MM.1S (cell line): ENCODE results near the gene MYLK.

ENCODE experiments used
- DNase-seq: peaks from one replicate; pipeline ENCODE4 v3.0.0-alpha.2; 2015
- H2AFZ ChIP-seq: fragments of 300-600 bp; sonication (generic); 2 replicates; pipeline ENCODE4 v1.6.0; 2016; ENCODE audit warnings: antibody characterized with exemption, low read length
- H3F3A ChIP-seq: fragments of 300-600 bp; sonication (generic); 2 replicates; pipeline ENCODE4 v1.6.1; 2016; ENCODE audit warnings: mild to moderate bottlenecking, antibody characterized with exemption, low read length, moderate library complexity, mixed read lengths; ENCODE audit not compliant: insufficient read depth
- H3K27ac ChIP-seq: fragments of 300-600 bp; sonication (generic); 2 replicates; pipeline ENCODE4 v1.5.1; 2016; ENCODE audit warnings: mild to moderate bottlenecking, low read length
- H3K27me3 ChIP-seq: fragments of 300-600 bp; sonication (generic); replicated peaks from 2 replicates; pipeline ENCODE4 v1.6.0; 2016; ENCODE audit warnings: low read length; ENCODE audit not compliant: insufficient read depth
- H3K36me3 ChIP-seq: fragments of 300-600 bp; sonication (generic); replicated peaks from 2 replicates; pipeline ENCODE4 v1.6.1; 2016; ENCODE audit warnings: mild to moderate bottlenecking, low read length, mixed read lengths; ENCODE audit not compliant: insufficient read depth
- H3K4me1 ChIP-seq: fragments of 300-600 bp; sonication (generic); 2 replicates; pipeline ENCODE4 v1.6.1; 2016; ENCODE audit warnings: low read length, mixed read lengths
- H3K4me2 ChIP-seq: fragments of 300-600 bp; sonication (generic); 2 replicates; pipeline ENCODE4 v1.6.0; 2016; ENCODE audit warnings: low read depth, low read length
- H3K4me3 ChIP-seq: fragments of 300-600 bp; sonication (generic); 2 replicates; pipeline ENCODE4 v1.5.1; 2016; ENCODE audit warnings: low read length, mixed read lengths
- H3K79me2 ChIP-seq: fragments of 300-600 bp; sonication (generic); 2 replicates; pipeline ENCODE4 v1.6.1; 2016; ENCODE audit warnings: mixed run types, low read length, mixed read lengths
- H3K9ac ChIP-seq: fragments of 300-600 bp; sonication (generic); 2 replicates; pipeline ENCODE4 v1.6.1; 2016; ENCODE audit warnings: low read length, mixed read lengths
- H3K9me2 ChIP-seq: fragments of 300-600 bp; sonication (generic); replicated peaks from 2 replicates; pipeline ENCODE4 v1.6.1; 2016; ENCODE audit warnings: mild to moderate bottlenecking, low read length, mixed read lengths; ENCODE audit not compliant: insufficient read depth
- H3K9me3 ChIP-seq: fragments of 300-600 bp; sonication (generic); replicated peaks from 2 replicates; pipeline ENCODE4 v1.6.1; 2016; ENCODE audit warnings: mild to moderate bottlenecking, low read length, mixed read lengths; ENCODE audit not compliant: insufficient read depth
- H4K20me1 ChIP-seq: fragments of 300-600 bp; sonication (generic); 2 replicates; pipeline ENCODE4 v1.6.1; 2016; ENCODE audit warnings: mild to moderate bottlenecking, low read length, moderate library complexity, mixed read lengths; ENCODE audit not compliant: insufficient read depth
- EZH2 ChIP-seq: fragments of 300-600 bp; sonication (generic); optimal IDR thresholded peaks from 2 replicates; pipeline ENCODE3; 2017; ENCODE audit warnings: low read depth, mild to moderate bottlenecking, antibody characterized with exemption, low read length, mixed read lengths
- EZH2phosphoT487 ChIP-seq: fragments of 300-600 bp; sonication (generic); IDR thresholded peaks from 2 replicates; pipeline ENCODE4 v1.6.1; 2018; ENCODE audit warnings: antibody characterized with exemption, low read length
- TF ChIP-seq, protein P1 (sequence below): fragments of 300-600 bp; sonication (generic); IDR thresholded peaks from 2 replicates; pipeline ENCODE4 v1.5.1; 2016; ENCODE audit warnings: antibody characterized with exemption, low read length, mixed read lengths

MYLK gene

DNA sequence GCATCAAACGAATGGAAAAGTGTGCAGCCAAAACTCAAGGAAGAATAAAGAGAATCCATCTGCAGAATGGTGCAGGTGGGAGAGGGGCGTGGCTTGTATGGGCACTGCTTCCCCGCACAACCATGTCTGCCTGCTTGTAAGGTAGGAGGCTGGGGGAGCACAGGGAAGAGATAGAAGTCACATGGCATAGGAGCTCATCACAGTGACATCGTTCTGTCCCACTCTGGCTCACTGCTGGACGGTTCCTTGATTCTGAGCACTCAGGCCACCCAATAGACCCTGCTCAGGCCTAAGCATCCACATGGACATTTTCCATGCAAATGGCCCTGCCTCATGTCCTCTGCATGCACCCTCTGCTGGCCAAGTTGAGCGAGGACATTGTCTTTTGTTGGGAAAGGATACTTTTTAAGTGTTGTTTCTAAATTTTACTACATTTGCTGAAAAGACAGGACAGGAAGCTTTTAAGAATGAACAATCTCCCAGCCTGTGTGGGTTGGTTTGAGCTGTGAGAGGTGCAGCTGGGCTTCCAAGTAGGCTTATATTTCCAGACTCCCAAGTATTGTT is 3.1 kb downstream of the MYLK start:
- H4K20me1 ChIP-seq: no peaks in the 10 kb centered on the region
- H3K4me3 ChIP-seq: no peak overlapping the region
- no peaks in the 10 kb centered on the region for H3F3A ChIP-seq
- H3K4me2 ChIP-seq: no peak overlapping the region
- no peak for DNase-seq
- H3K9ac ChIP-seq: no peak overlapping the region
- no peak overlapping the region for H2AFZ ChIP-seq
- no peaks in the 10 kb centered on the region for H3K27me3 ChIP-seq
- H3K9me3 ChIP-seq: no peaks in the 10 kb centered on the region
- no peaks in the 10 kb centered on the region; the same call in 1 of the 2 replicates for H3K4me1 ChIP-seq
- no peaks in the 10 kb centered on the region for H3K79me2 ChIP-seq
- H3K27ac ChIP-seq: no peak overlapping the region
- H3K36me3 ChIP-seq: no peaks in the 10 kb centered on the region
- no peak for TF ChIP-seq EZH2phosphoT487
- TF ChIP-seq, protein P1, sequence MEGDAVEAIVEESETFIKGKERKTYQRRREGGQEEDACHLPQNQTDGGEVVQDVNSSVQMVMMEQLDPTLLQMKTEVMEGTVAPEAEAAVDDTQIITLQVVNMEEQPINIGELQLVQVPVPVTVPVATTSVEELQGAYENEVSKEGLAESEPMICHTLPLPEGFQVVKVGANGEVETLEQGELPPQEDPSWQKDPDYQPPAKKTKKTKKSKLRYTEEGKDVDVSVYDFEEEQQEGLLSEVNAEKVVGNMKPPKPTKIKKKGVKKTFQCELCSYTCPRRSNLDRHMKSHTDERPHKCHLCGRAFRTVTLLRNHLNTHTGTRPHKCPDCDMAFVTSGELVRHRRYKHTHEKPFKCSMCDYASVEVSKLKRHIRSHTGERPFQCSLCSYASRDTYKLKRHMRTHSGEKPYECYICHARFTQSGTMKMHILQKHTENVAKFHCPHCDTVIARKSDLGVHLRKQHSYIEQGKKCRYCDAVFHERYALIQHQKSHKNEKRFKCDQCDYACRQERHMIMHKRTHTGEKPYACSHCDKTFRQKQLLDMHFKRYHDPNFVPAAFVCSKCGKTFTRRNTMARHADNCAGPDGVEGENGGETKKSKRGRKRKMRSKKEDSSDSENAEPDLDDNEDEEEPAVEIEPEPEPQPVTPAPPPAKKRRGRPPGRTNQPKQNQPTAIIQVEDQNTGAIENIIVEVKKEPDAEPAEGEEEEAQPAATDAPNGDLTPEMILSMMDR: peak; percentile 23; the same call in 1 of the 2 replicates
- H3K9me2 ChIP-seq: no peaks in the 10 kb centered on the region

DNA sequence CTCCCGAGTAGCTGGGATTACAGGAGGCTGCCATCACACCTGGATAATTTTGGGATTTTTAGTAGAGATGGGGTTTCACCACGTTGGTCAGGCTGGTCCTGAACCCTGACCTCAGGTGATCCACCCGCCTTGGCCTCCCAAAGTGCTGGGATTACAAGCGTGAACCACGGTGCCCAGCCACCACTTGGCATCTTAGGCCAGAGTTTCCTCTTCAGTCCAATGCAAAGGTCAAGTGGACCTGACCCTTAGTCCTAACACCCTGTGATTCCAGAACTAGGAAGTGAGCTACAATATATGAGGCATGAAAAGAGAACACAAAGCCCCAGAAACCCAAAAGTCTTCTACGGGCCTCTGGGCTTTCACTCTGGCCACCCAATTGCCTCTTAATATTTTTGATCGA is 5.3 kb downstream of the MYLK start:
- H3K9me2 ChIP-seq: no peaks in the 10 kb centered on the region
- H2AFZ ChIP-seq: no peak overlapping the region
- no peak overlapping the region for H3K27ac ChIP-seq
- no peaks in the 10 kb centered on the region for H3K79me2 ChIP-seq
- no peaks in the 10 kb centered on the region for H4K20me1 ChIP-seq
- H3K4me3 ChIP-seq: no peak overlapping the region
- no peaks in the 10 kb centered on the region for H3K27me3 ChIP-seq
- H3K36me3 ChIP-seq: no peaks in the 10 kb centered on the region
- H3K4me2 ChIP-seq: no peak overlapping the region
- H3K9me3 ChIP-seq: no peaks in the 10 kb centered on the region
- TF ChIP-seq EZH2 (no peak), EZH2phosphoT487 (no peak)
- TF ChIP-seq, protein P1: no peak
- H3K4me1 ChIP-seq: no peaks in the 10 kb centered on the region; the same call in 1 of the 2 replicates
- H3F3A ChIP-seq: no peaks in the 10 kb centered on the region
- DNase-seq: no peak
- no peak overlapping the region for H3K9ac ChIP-seq

GRCh38 chr3:123877965-123878364 is 6.2 kb downstream of the MYLK start:
- Histone ChIP-seq H3K9me3 (no peaks in the 10 kb centered on the region), H3K4me3 (no peak overlapping the region), H3K36me3 (no peaks in the 10 kb centered on the region), H3K9me2 (no peaks in the 10 kb centered on the region), H3K79me2 (no peaks in the 10 kb centered on the region), H3K4me1 (peaks cover 5% of the 10 kb centered on the region; the same call in 1 of the 2 replicates), H3K27ac (no peak overlapping the region), H3F3A (no peaks in the 10 kb centered on the region), H3K4me2 (no peak overlapping the region), H3K9ac (no peak overlapping the region), H2AFZ (no peak overlapping the region), H4K20me1 (no peaks in the 10 kb centered on the region), H3K27me3 (no peaks in the 10 kb centered on the region)
- no peak for DNase-seq
- TF ChIP-seq, protein P1: no peak
- no peak for TF ChIP-seq EZH2phosphoT487
- TF ChIP-seq EZH2: no peak
